Endothelial cell of umbilical vein (primary cell): ENCODE results near the gene AP5S1.

Experiments
- CTCF ChIP-seq, 2 donors: IDR thresholded peaks; 1 replicate in 1 of 2; 2 replicates in 1 of 2; pipeline ENCODE4 v1.5.1; 2011; ENCODE audit warnings: low read length in 2 of 2, mild to moderate bottlenecking in 2 of 2, moderate library complexity in 2 of 2, control low read depth in 1 of 2, inconsistent platforms in 1 of 2, low read depth in 1 of 2; ENCODE audit not compliant: insufficient read depth in 1 of 2; ENCODE audit errors: extremely low read depth in 1 of 2
- EZH2 ChIP-seq: IDR thresholded peaks from 2 replicates; pipeline ENCODE4 v1.6.1; 2012; ENCODE audit warnings: borderline replicate concordance, low read depth, mild to moderate bottlenecking, moderate library complexity, low read length, inconsistent platforms; ENCODE audit not compliant: severe bottlenecking
- FOS ChIP-seq: IDR thresholded peaks from 2 replicates; pipeline ENCODE4 v1.6.1; 2011; ENCODE audit warnings: mild to moderate bottlenecking, low read length, moderate library complexity, borderline replicate concordance; ENCODE audit not compliant: insufficient read depth
- GATA2 ChIP-seq: IDR thresholded peaks from 2 replicates; pipeline ENCODE4 v1.7.0; 2011; ENCODE audit warnings: low read depth, mild to moderate bottlenecking, moderate library complexity, mixed read lengths, low read length; ENCODE audit not compliant: insufficient read length, insufficient read depth
- JUN ChIP-seq: IDR thresholded peaks from 2 replicates; pipeline ENCODE4 v1.6.1; 2011; ENCODE audit warnings: borderline replicate concordance, low read depth; ENCODE audit not compliant: insufficient read length, insufficient read depth
- POLR2A ChIP-seq: IDR thresholded peaks from 2 replicates; pipeline ENCODE4 v1.6.1; 2012; ENCODE audit warnings: low read depth, mild to moderate bottlenecking, control low read depth, low read length
- POLR2AphosphoS5 ChIP-seq: IDR thresholded peaks from 2 replicates; pipeline ENCODE4 v1.6.1; 2012; ENCODE audit warnings: low read depth, mild to moderate bottlenecking, control low read depth, low read length, moderate library complexity; ENCODE audit not compliant: insufficient read depth

GRCh38 chr20:3812975-3813847, 7.1 kb upstream of the AP5S1 start:
- no peak for TF ChIP-seq POLR2A
- TF ChIP-seq JUN = no peak
- no peak for TF ChIP-seq EZH2
- no peak for TF ChIP-seq CTCF (IDR thresholded peaks at IDR 0.05; ENCODE audit: extremely low read depth in 1 of 2, insufficient read depth in 1 of 2, low read depth in 1 of 2, low read length in 2 of 2)
- no peak for TF ChIP-seq GATA2
- TF ChIP-seq POLR2AphosphoS5 = no peak
- no peak for TF ChIP-seq FOS
